Kidney epithelial cell (primary cell): Measurements from ENCODE around the gene TMEM106C. TPM values are rescaled to one million over a fixed set of nuclear protein-coding genes. Genes with fewer than 3 reads are reported as not detected.

Source experiments
- DNase-seq: peaks from one replicate; pipeline ENCODE4 v3.0.0-alpha.2; 2010; ENCODE audit warnings: low read depth
- H3K27me3 ChIP-seq: 2 replicates; pipeline ENCODE4 v1.6.0; 2011; ENCODE audit warnings: low read length; ENCODE audit not compliant: control insufficient read depth, insufficient read depth
- H3K36me3 ChIP-seq: 2 replicates; pipeline ENCODE4 v1.5.1; 2011; ENCODE audit warnings: low read length; ENCODE audit not compliant: control insufficient read depth, insufficient read depth
- H3K4me3 ChIP-seq: 2 replicates; pipeline ENCODE4 v1.5.1; 2011; ENCODE audit warnings: low read depth, mild to moderate bottlenecking, control low read depth, low read length
- CTCF ChIP-seq: IDR thresholded peaks from 2 replicates; pipeline ENCODE4 v1.5.1; 2011; ENCODE audit warnings: mild to moderate bottlenecking, moderate library complexity, low read length, control low read depth, inconsistent platforms; ENCODE audit not compliant: insufficient read depth, poor library complexity, severe bottlenecking
- total RNA-seq: library from RNA; depleted of rRNA; stranded (reverse); fragments of >200 nt; gene quantifications from 2 replicates; pipeline ENCODE4 v1.2.3, GENCODE V29; 2015

TMEM106C gene
- total RNA-seq, 1 donor from 2014 or later = 133 TPM

GRCh38 chr12:48012070-48012469 is 48.7 kb downstream of the TMEM106C start:
- no peaks in the 10 kb centered on the region for H3K36me3 ChIP-seq
- no peak overlapping the region for H3K4me3 ChIP-seq
- DNase-seq = no peak
- no peak for TF ChIP-seq CTCF
- peaks cover 19% of the 10 kb centered on the region for H3K27me3 ChIP-seq

GRCh38 chr12:48013287-48013686 is 49.9 kb downstream of the TMEM106C start:
- Histone ChIP-seq H3K36me3 (no peaks in the 10 kb centered on the region), H3K27me3 (peaks cover 16% of the 10 kb centered on the region), H3K4me3 (no peak overlapping the region)
- no peak for DNase-seq
- TF ChIP-seq CTCF = no peak

- TF ChIP-seq CTCF = no peak
- DNase-seq = no peak
- Histone ChIP-seq H3K27me3 (peaks cover 8% of the 10 kb centered on the region), H3K4me3 (no peak overlapping the region), H3K36me3 (no peaks in the 10 kb centered on the region)
Observed at GRCh38 chr12:48015129-48015528, 51.7 kb downstream of the TMEM106C start.

GRCh38 chr12:48015954-48016353 is 52.6 kb downstream of the TMEM106C start:
- no peak for TF ChIP-seq CTCF
- Histone ChIP-seq H3K27me3 (peaks cover 8% of the 10 kb centered on the region), H3K4me3 (no peak overlapping the region)

GRCh38 chr12:48016373-48017020 is 53.1 kb downstream of the TMEM106C start:
- DNase-seq = no peak
- no peak for TF ChIP-seq CTCF
- H3K4me3 ChIP-seq = no peak overlapping the region
- H3K36me3 ChIP-seq = no peaks in the 10 kb centered on the region
- H3K27me3 ChIP-seq = peaks cover 10% of the 10 kb centered on the region

More at GRCh38 chr12:48015954-48016353, 52.6 kb downstream of the TMEM106C start:
- DNase-seq = no peak
- no peaks in the 10 kb centered on the region for H3K36me3 ChIP-seq

GRCh38 chr12:48017496-48017895 is 54.1 kb downstream of the TMEM106C start:
- no peak overlapping the region for H3K4me3 ChIP-seq
- H3K27me3 ChIP-seq = peaks cover 17% of the 10 kb centered on the region
- H3K36me3 ChIP-seq = no peaks in the 10 kb centered on the region
- DNase-seq = no peak
- TF ChIP-seq CTCF = no peak
